GM12872 (cell line): Measurements from ENCODE around the gene APOL1.

Experiments
- TF ChIP-seq, protein P1 (sequence below): IDR thresholded peaks from 3 replicates; pipeline ENCODE4 v1.5.1; 2011; ENCODE audit warnings: low read depth, mild to moderate bottlenecking, low read length, moderate library complexity; ENCODE audit not compliant: insufficient read depth

Gene APOL1

DNA sequence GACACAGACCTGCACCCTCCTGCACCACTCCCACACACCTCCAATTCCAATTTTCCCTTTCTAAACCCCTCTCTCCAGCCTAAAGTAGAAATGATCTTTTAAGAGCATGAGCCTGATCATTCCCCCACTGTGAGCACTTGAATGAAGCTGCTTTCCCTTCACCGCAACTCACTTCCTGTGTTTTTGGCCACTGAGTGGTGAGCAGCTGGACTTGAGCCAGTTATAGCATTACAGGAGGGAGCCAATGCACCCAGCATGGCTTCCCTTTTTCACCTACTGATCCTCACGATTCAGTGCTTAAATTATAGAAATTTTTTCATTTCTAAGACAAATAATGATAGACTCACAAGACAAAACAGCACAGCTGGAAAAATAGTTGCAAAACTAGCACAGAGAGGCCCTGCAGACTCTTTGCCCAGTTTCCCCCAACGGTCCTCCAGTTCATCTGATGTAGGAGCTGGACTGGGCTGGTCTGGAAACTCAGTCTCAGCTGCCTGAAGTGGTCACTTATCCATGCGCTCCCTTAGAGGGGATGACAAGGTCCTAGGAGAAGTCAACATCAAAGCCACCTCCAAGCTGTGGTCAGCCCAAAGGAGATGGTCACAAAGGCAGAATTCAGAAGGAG is 41.6 kb upstream of the APOL1 start:
- TF ChIP-seq, protein P1, sequence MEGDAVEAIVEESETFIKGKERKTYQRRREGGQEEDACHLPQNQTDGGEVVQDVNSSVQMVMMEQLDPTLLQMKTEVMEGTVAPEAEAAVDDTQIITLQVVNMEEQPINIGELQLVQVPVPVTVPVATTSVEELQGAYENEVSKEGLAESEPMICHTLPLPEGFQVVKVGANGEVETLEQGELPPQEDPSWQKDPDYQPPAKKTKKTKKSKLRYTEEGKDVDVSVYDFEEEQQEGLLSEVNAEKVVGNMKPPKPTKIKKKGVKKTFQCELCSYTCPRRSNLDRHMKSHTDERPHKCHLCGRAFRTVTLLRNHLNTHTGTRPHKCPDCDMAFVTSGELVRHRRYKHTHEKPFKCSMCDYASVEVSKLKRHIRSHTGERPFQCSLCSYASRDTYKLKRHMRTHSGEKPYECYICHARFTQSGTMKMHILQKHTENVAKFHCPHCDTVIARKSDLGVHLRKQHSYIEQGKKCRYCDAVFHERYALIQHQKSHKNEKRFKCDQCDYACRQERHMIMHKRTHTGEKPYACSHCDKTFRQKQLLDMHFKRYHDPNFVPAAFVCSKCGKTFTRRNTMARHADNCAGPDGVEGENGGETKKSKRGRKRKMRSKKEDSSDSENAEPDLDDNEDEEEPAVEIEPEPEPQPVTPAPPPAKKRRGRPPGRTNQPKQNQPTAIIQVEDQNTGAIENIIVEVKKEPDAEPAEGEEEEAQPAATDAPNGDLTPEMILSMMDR = no peak

DNA sequence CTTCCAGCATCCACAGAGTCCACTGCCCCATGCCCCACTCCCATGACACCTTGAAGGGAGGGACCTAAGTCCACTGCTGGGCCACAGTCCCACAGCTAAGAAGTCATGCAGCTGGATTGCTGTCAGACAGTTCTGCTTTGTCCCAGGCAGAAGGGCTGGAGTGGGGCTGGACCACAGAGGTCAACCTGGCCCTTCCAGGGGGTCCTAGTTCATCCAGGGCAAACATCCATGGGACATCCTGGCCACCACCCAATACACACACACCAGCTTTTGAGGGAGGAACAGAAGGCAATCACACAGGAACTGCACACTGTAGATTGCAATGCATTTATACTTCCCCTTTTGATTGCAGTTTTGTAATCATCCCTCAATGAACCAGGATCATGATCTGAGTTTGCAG is 40.0 kb upstream of the APOL1 start:
- TF ChIP-seq, protein P1 = no peak

DNA sequence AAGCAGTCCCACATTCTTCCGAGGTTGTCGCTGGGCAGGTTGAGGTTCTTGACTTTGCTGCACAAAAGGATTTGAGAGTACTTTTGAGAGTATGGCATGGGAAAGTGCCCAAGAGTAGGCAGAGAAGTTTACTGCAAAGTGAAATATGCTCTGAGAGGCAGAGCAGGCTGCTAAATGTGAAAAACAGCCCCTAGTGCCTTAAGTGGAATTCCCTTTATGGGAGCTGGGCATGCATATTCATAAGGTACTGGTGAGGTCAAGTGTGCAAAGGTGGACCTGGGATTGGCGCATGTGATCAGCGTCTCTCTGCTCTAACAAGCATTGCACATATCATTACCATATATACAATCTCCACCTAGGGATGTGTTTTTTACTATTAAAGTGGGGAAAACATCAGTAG is 39.3 kb upstream of the APOL1 start:
- TF ChIP-seq, protein P1 = no peak

DNA sequence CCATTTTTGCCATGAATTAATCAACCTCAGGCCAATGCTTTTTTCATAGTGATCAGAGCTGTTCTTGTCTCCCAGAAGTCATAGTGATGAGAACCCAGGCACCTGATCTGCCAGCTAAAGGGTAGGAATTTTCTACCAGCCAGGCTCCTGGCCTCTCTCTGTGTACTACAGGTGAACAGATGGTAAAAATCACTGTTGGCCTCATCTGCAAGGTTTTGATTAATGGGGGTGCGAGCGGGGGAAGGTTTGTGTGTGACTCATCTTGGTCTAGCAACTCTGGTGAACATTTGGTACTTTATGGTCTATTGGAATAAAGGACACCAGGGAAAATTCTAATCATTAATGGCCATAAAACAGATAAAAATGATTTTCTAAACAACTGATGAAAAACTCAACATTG is 37.0 kb upstream of the APOL1 start:
- TF ChIP-seq, protein P1 = no peak

DNA sequence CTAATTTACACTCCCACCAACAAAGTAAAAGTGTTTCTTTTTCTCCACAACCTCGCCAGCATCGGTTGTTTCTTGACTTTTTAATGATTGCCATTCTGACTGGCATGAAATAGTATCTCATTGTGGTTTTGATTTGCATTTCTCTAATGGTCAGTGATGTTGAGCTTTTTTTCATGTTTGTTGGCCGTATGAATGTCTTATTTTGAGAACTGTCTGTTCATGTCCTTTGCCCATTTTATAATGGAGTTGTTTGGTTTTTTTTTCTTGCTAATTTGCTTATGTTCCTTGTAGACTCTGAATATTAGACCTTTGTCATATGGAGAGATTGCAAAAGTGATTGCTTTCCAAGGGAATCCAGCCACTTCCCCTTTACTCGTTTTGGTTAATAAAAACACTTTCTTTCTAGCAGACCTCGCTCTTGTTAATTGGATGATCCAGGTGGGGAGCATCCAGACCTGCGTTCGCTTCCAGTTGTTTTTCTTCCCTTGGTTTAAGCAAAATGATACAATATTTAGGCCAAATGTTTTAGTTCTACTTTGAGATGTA is 34.2 kb upstream of the APOL1 start:
- TF ChIP-seq, protein P1 = no peak

DNA sequence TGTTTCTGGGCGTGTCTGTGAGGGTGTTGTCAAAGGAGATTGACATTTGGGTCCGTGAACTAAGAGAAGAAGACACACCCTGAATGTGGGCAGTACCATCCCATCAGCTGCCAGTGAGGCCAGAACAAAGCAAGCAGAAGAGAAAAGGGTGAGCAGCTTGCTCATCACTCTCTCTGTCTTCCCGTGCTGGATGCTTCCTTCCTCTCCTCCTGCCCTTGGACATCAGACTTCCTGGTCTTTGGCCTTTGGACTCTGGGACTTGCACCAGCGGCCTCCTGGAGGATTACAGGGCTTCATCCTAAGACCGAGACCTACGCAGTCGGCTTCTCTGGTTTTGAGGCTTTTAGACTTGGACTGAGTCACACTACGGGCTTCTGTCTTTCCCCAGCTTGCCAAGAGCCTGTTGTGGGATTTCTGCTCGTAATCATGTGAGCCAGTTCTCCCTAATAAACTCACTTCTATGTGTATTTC is 32.4 kb upstream of the APOL1 start:
- TF ChIP-seq, protein P1 = no peak

DNA sequence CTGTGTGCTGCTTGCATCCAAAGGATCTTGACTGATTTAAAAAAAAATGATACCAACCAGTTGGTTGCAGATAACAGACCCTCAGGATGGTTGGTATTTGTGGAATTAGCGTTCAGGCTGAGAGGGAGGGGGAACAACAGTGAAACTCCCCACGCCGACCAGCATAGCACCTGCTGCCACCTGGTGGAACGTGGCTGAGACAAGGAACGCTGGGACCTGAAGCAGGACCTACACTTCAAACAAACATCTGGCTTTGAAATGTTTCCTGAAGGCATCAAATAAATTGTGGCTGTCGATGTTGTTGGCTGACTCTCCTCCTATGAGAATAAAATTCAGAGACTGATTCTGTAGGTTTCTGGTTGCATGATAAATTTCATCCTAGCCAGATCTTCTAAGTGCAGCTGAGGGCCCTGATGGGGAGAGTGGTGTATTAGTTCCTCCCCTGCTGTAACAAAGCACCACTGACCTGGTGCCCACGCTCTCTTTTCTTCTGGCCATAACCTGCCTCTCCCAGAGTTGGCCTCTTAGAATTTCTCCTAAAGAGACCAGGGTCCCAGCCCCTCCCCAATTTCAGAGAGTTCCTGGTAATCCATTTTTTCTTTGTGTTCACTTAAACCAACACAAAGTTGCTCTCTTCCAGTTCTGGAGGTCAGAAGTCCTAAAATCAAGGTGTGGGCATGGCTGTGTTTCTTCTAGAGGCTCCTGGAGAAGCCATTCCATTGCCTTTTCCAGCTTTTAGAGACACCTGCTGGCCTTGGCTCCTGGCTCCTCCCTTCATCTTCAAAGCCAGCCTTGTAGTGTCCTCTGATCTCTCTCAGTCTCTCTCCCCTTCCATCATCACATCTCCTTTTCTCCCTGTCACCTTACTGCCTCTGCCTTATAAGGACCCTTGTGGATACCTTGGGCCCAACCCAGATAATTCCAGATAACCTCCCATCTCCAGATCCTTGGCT is 30.9 kb upstream of the APOL1 start:
- TF ChIP-seq, protein P1 = peak; percentile 85
